ENCODE measurements around the gene TMEM203.

DNA sequence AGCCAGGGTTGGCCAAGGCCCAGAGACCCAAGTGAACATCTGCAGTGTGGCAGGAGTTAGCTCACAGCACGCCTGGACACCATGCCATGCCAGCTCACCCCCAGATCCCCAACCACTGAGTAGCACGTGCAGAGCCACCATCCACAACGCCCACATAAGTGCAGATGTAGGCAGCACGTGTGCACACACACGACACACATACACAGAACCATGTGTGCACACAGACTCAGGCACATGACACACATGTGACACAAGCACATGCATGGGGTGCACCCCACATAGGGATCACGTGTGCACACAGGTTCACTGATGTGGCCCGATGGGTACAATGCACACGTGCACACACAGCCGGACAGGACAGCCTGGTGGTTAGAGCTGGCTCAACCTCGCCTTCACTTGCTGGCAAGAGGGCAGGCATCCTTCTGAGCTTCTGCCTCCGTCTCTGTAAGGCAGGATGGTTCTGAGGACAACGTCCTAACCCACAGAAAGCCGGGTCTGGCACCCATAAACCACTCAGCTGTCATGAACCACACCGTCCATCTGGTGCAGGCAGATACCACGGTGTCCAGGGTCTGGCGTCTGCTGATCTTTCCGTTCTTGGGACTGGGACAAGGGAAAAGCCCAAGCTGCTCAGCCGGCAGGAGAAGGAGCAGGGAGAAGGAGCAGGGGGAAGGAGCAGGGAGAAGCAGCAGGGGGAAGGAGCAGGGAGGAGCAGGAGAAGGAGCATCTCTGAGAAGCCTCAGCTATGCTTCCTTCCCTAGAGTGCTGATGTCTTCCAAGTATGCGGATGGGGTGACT is 47.6 kb downstream of the TMEM203 start:
- TF ChIP-seq POLR2A (IDR thresholded peaks at IDR 0.05; ENCODE audit: low read depth, low read length) (no peak), CEBPB (IDR thresholded peaks at IDR 0.05; ENCODE audit: low read depth, low read length) (no peak), MAFK (IDR thresholded peaks at IDR 0.05; ENCODE audit: low read depth, low read length) (no peak)
- TF ChIP-seq, protein P1, sequence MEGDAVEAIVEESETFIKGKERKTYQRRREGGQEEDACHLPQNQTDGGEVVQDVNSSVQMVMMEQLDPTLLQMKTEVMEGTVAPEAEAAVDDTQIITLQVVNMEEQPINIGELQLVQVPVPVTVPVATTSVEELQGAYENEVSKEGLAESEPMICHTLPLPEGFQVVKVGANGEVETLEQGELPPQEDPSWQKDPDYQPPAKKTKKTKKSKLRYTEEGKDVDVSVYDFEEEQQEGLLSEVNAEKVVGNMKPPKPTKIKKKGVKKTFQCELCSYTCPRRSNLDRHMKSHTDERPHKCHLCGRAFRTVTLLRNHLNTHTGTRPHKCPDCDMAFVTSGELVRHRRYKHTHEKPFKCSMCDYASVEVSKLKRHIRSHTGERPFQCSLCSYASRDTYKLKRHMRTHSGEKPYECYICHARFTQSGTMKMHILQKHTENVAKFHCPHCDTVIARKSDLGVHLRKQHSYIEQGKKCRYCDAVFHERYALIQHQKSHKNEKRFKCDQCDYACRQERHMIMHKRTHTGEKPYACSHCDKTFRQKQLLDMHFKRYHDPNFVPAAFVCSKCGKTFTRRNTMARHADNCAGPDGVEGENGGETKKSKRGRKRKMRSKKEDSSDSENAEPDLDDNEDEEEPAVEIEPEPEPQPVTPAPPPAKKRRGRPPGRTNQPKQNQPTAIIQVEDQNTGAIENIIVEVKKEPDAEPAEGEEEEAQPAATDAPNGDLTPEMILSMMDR (conservative IDR thresholded peaks at IDR 0.05; ENCODE audit: low read depth, low read length), result no peak

All from IMR-90 (cell line).